HG03571 (cell line): ENCODE measurements around the gene UBE2E2.
"Not testable (repeated sequence)": the region's sequence is repeated elsewhere in the genome, so short reads cannot be mapped to it uniquely, and the experiment has no call there.

ENCODE experiments used
- ATAC-seq: cut with Tn5 transposase; IDR thresholded peaks from one replicate; pipeline ENCODE4 v1.9.1; 2021; ENCODE audit not compliant: unreplicated experiment

The UBE2E2 gene

DNA sequence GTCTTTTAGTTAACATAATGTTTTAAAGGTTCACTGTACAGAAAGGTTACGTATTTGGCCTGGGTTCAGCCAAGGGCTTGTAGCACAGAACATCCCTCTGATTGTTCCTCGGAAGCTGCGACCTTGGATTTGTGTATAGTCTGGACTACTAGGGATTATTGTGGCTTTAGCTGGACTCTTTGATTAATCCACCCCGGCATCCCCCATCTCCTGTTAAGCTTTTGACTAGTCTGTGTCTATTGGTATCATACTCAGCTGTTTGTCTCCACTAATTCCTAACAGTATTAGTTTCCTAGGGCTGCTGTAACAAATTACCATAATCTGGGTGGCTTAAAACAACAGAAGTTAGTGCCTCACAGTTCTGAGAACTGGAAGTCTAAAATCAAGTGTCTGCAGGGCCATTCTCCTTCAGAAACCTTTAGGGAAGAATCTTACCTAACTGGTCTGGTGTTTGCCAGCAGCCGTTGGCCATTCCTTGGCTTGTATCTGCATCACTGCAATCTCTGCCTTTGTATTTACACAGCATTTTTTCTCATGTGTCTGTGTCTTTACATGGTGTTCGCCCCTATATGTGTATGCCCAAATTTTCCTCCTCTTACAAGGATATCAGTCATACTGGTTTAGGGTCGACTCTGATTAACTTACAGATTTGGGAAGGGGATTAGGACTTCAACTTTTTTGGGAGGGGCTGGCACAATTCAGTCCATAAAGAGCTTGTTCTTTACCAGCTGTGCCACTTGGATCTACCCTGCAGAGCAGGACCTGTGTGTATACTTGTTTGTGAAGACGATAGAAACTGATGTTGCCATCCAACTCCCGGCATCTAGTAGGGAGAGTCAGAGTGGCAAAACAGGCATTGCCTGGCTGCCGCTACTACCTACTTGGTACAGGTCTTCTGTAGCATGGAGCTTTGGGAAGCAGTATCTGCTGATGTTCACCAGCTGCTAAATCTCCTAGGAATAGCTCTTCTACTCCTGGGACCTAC is 117.8 kb downstream of the UBE2E2 start:
- no peak for ATAC-seq

DNA sequence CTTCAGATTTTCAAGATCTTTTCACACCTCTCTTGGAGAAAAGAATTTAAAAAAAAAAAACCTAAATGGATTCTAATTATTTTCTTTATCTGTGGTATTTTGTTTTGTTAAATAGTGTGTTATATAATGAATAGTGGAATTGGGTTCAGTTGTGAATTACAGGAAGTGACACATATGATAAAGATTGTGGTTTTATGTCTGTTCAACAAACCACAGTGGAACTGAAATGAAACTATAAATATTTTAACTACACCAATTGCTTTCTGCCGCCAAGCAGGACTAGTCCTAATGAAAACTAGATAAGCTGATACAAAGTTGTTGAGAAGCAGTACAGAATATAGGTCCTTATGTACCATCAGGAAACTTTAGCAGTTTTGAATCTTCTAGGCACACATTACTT is 121.6 kb downstream of the UBE2E2 start:
- peak; percentile 72 for ATAC-seq

DNA sequence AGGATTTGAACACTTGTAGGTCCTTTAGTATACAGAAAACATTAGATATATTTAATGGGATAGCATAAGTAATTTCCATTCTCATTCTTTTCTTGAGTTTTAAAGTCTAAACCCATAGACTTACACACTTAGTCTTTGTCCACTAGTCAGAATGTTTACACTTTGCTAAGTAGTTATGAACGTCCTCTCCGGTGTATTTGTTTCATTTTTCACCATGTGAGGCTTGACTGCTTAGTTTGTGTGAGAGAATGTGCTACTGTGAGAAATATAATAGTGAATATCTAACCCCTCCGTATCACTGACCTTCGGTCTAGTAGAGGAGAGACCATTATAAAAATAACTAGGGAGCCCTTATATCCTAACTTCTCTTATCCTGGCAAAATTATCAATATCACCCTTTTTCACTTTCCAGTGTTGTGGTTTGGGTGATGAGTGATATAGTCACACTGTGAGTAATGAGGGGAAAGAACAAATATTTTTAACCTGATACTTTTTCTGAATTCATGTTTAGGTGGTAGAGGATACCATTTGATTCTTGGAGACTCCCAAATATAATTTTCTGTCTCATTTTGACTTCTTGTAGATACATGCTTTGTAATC is 122.4 kb downstream of the UBE2E2 start:
- ATAC-seq = no peak

DNA sequence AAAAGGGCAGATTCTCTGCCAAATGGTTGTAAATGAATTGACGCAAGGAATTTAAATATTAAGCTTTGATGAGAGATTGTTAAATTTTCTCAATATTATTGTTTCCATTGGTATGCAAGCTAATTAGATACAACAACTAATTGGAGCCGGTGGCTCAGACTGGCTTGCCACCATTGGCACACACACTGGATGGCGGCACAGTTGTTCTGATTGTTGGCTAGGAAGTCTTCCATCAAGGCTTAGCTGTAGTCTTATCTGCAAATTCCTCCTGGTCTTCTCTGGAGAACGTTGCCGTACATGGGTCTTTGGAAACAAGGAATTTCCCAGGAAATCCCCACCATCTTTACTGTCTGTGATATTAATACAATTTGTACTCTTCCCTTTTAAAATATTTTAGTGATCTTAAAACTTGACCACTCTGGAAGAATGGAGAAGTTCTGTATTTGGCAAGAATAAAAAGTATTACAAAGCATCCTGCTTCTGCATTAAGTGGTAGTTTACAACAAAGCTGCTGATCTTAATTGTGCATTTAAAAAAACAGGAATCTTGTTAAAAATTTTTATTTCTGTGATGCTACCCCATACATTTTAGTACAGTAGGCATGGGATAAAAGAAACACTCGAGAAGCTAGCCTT is 126.5 kb downstream of the UBE2E2 start:
- no peak for ATAC-seq

DNA sequence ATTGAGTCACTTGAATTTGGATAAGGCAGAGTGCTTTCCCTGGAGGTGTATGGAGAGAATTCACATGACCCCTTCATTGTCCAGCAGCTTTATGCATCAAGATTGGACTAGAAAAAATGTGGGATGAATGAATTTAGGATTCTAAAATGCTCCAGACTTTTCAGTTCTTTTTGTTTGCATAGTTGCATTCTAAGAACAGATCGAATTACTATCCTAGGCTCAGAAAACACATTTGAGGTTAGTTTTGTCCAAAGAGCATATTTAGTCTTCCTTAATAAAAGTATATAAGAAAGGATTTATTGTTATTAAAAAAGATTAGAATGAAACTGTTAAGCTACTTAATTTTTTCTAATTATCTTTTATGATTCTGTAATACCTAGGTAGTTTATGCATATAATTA is 127.4 kb downstream of the UBE2E2 start:
- no peak for ATAC-seq

DNA sequence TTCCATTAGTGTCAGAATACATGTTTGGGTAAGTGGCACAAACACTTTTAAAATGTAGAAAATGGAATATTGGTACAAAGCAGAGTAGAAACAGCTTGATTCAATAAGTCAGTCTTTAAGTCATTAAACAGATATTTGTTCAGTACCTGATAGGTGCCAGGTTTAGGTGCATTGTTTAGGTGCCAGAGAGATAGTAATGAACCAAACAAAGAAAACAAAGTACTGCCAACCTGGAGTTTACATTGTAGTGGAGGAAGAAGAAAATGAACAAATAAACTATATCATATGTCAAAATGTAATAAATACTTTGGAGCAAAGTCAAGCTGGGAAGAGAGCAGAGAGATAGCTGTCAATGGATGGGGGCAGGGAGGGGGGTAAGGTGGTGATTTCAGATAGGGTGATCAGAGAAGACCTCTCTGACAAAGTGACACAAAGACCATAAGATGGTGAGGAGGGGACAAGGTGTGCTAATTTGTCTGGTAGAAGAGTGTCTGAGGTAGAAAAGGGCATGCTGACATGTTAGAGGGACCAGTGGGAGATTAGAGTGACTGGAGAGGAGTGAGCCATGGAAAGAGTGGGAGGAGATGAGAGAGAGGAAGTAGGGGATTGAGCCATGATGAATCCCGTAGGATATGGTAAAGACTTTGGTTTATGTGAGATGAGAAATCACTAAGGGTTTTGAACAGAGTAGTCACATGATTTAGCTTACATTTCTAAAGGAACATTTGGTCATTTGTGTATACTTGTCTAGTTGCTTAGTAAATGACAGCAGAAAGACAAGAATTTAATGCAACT is 128.2 kb downstream of the UBE2E2 start:
- ATAC-seq = no peak

DNA sequence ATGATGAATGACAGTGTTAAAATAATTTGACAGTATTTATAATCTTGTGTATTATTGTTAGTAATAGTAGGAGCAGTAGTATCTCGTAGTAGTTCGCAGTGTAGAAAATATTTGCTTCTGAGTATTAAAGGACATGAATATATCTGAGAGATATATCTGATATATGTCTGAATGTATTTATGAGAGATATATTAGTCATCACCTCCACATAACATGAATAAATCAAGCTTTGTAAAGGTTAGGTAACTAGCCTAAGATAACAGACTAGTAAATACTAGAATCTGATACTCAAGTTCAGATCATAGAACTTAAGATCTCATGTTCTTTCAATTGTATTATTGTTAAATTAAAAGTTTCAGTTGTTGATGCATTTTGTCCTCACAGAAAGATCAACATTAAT is 130.5 kb downstream of the UBE2E2 start:
- ATAC-seq = no peak

DNA sequence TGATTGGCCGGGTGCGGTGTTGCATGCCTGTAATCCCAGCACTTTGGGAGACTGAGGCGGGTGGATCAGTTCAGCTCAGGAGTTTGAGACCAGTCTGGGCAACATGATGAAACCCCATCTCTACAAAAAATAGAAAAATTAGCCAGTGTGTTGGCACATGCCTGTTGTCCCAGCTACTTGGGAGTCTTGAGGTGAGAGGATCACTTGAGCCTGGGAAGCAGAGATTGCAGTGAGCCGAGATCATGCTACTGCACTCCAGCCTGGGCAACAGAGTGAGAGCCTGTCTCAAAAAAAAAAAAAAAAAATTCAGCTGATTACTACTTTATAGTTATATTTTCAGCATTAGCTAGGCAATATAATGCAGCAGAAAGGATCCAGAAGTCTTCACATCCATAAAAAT is 133.7 kb downstream of the UBE2E2 start:
- not testable (repeated sequence) for ATAC-seq

DNA sequence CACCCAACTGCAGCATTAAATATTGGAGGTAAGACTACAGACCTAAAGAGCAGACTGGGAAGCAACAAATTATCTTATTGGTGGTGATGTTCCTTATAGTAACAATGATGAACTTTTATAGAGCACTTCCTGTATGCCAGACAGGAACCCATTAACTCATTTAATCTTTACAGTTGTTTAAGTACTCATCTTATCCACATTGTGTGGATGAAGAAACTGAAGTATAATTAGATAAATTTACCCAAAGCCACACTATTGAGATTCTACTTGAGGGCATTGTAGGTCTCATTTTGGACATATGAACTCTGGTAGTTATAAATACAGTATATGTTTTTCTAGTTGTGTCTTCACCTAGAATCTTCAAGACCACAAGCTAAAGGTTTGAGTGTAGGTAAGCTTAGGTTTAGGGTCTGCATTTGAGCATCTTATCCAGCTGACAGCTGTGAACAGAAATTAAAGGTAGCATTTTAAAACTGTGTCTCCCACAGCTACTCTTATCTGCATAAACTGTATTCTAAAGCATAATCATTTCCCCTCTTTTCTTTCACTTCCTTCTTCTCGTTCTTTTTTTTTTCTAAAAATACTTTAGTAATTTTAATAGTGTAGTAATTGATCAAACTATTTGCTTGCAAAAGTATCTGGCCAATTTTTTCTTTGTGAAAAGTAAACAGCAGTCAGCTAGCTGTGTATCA is 138.2 kb downstream of the UBE2E2 start:
- peak; percentile 72 for ATAC-seq

DNA sequence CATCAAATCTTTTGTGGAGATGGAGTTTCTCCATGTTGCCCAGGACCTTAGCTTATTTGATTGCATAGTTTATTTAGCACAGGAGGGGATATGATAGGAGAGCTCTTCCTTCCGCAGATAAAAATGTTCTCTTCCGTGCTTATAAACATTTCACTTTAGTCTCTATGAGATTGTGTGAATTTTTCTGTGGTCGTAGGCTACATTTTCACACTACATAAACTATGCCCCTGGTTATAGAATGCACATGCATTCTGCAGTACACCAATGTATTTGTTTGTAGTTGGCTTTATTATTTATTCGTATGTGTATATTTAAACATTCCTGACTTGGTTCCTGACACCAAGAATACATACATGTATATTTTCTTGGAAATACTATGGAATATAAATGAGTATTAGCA is 139.2 kb downstream of the UBE2E2 start:
- ATAC-seq = no peak

DNA sequence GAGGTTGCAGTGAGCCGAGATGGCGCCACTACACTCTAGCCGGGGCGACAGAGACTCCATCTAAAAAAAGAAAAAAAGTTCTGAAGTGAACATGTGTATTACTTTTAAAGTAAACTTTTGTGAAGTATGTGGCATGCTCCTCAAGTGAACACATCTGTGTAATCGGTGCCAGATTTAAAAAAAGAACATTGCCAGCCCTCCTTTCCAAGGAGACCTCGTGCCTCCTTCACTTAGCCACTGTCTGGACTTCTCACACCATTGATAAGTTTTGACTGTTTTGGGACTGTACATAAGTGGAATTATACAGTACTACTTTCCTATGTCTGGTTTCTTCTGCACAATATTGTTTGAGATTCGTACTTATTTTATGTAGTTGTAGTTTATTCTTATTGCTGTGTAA is 140.4 kb downstream of the UBE2E2 start:
- no peak for ATAC-seq

DNA sequence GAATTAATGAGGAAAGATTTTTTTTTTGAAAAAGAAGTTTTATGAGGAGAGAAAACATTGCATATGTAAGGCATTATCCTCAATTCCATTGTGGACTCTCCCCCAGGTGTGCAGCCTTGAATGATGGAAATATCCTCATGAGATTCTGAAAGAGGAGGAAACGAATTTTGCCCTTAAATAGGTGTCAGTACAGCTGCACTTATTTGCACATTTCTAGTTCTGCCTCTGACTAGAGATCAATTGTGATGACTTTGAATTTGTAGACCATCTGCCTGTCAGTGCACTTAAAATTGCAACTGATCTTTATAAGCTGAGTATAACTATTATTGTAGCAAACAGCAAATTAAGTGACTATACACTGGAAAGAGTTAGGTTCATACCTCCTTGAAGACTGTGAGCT is 141.8 kb downstream of the UBE2E2 start:
- ATAC-seq = no peak

DNA sequence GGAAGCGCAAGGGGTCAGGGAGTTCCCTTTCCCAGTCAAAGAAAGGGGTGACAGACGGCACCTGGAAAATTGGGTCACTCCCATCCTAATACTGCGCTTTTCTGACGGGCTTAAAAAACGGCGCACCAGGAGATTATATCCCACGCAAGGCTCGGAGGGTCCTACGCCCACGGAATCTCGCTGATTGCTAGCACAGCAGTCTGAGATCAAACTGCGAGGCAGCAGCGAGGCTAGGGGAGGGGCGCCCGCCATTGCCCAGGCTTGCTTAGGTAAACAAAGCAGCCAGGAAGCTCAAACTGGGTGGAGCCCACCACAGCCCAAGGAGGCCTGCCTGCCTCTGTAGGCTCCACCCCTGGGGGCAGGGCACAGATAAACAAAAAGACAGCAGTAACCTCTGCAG is 146.3 kb downstream of the UBE2E2 start:
- not testable (repeated sequence) for ATAC-seq

DNA sequence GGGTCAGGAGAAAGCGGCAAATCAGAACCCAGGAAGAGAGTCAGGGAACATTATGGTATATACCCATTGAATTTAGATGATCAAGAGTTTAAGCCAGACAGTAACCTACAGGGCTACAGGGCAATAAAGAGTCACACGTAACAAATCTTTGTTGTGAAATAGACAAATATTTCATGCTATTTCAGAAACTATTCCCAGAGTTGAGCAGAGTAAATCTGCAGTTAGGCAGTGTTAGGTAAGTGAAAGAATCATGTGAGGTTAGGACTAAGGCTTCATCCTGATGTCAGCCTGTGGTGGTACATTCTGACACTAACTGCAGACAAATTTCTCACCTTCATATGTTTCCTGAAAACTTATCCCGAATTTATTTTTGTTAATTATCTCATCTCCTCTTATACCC is 153.0 kb downstream of the UBE2E2 start:
- ATAC-seq = no peak

DNA sequence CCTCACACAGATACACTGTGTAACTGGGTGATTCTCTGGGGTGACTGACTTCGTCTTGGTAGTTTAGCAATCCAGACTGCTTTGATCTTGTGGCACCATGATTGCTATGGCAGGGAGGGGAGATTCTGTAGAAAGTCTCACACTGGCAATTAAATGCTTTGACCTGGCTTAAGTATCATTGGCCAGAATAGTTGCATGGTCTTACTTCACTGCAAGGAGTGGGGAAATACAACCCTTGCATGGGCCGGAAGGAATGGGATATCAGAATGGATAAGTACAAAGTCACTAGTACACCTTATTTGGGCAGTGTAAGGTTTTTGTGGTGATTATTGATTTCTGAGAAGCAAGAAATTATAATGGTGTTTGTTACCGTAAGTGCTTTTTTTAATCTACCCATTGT is 153.8 kb downstream of the UBE2E2 start:
- no peak for ATAC-seq

DNA sequence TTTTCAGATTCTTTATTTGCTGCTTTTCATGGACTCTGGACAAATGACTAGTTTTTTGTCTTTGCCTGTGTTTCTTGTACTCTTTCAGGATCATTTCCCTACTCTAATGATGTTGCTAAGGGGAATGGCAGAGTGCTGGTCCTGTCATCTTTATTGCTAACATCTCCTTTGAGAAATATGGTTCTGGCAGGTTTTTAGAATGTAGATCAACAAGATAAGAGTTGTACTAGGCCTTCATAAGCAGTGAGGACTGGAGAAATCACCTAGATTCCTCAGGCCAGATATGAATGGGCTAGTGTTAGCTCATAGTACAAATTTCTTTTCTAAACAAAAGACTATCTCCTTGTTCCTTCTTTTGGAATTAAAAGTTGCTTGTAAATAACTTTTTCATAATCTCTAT is 156.0 kb downstream of the UBE2E2 start:
- no peak for ATAC-seq

DNA sequence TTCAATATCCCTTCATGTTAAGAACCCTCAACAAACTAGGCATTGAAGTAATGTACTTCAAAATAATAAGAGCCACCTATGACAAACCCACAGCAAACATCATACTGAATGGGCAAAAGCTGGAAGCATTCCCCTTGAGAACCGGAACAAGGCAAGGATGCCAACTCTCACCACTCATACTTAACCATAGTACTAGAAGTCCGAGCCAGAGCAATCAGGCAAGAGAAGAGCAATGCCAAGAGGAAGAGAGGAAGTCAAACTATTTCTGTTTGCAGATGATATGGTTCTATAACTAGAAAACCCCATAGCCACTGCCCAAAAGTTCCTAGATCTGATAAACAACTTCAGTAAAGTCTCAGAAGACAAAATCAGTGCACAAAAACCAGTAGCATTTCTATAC is 161.9 kb downstream of the UBE2E2 start:
- no peak for ATAC-seq

DNA sequence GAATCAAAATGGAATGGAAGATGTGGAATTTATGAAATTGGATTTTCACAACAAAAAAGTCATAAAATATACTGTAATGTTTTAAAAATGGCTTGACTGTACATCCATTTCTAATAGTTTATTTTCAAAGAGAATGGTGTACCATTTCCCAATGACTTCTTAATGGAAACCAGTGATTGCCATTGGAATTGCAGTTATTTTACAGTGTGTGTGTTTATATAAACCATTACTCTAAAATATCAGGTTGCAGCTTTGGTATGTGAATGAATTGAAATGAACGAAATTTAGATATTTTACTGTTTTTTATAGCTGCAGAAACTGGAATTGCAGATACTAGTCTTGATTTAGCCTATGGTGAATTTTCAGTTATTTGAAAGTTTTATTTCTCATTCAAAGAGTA is 165.6 kb downstream of the UBE2E2 start:
- no peak for ATAC-seq

DNA sequence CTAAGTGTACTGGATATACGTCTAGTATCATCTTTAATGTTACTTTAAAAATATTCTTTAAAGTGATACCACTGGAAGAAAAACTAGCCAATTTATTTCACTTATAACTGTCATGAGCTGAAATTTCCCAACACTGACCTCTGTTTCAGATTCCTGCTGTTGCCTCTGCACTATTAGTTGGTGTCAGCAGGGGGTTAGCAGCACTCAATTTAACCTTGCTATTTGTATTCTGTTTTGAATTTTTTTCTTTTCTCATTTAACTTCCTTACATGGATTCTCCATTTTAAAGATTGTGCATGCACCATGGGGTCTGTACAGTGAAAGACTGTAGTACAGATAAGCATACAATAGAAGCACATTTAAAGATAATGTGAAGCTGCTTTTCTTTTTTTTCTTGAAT is 169.2 kb downstream of the UBE2E2 start:
- no peak for ATAC-seq

DNA sequence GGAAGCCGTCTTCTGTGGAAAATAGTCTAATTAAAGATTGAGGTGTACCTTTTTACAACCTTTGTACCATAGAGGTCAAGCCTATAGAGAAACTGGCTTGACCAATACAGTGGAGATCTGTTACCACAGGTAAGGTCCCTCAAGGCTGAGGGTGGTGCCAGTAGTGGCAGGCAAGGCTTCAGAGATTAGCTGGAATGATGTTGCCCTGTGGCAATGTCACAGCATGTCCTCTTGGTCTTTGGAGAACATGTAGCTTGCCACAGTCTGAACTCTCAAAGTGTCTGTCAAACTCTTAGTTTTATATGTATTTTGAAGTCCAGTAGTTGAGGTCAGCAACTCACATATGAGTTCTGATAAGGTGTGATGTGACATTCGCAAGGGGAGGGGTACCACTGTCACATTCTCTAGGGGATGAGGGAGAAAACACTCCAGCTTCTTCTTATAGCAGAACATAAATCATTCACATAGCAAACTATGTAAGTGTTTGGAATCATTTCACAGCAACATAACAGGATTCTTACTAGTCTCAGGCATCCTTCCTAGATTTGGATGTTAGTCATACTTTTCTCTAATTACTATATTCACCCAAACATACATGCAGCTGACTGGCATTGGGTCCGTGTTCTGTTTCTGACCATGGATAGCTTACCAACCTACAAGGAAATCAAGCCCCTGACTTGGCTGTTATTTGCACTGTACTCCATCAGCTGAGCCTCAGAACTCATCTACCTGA is 173.6 kb downstream of the UBE2E2 start:
- ATAC-seq = no peak
